ENCODE results near the gene LNX1.

GRCh38 chr4:53595204-53595603, 3.9 kb upstream of the LNX1 start:
- TF ChIP-seq, protein P1, sequence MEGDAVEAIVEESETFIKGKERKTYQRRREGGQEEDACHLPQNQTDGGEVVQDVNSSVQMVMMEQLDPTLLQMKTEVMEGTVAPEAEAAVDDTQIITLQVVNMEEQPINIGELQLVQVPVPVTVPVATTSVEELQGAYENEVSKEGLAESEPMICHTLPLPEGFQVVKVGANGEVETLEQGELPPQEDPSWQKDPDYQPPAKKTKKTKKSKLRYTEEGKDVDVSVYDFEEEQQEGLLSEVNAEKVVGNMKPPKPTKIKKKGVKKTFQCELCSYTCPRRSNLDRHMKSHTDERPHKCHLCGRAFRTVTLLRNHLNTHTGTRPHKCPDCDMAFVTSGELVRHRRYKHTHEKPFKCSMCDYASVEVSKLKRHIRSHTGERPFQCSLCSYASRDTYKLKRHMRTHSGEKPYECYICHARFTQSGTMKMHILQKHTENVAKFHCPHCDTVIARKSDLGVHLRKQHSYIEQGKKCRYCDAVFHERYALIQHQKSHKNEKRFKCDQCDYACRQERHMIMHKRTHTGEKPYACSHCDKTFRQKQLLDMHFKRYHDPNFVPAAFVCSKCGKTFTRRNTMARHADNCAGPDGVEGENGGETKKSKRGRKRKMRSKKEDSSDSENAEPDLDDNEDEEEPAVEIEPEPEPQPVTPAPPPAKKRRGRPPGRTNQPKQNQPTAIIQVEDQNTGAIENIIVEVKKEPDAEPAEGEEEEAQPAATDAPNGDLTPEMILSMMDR (IDR thresholded peaks at IDR 0.05): no peak
- TF ChIP-seq POLR2AphosphoS5 (IDR thresholded peaks at IDR 0.05): no peak
- TF ChIP-seq POLR2A (IDR thresholded peaks at IDR 0.05; ENCODE audit: low read depth): no peak

All from esophagus muscularis mucosa (tissue), 3 donors.